HG02678 (cell line): Measurements from ENCODE around the gene C3orf85.

Source experiments
- ATAC-seq: cut with Tn5 transposase; IDR thresholded peaks from one replicate; pipeline ENCODE4 v1.9.1; 2021; ENCODE audit warnings: mild to moderate bottlenecking, moderate library complexity; ENCODE audit not compliant: unreplicated experiment

C3orf85 gene

DNA sequence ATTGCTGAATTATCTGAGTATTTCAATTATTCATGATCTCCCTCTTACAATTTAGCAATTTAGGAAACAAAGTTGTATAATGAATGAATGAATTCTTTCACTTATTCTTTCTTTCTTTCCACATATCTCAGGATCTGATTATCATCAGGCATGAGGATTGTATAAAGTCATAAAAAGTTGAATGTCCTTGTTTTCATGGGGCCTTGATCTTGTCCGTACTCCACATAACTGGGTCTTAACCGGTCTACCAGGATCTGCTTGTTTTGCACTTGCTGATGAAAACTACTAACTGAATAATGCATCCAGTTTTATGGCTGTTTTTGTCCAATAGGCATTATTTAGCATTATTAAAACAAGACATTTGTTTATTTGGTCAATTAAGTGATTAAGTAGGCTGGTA is 12.6 kb downstream of the C3orf85 start:
- ATAC-seq = no peak

DNA sequence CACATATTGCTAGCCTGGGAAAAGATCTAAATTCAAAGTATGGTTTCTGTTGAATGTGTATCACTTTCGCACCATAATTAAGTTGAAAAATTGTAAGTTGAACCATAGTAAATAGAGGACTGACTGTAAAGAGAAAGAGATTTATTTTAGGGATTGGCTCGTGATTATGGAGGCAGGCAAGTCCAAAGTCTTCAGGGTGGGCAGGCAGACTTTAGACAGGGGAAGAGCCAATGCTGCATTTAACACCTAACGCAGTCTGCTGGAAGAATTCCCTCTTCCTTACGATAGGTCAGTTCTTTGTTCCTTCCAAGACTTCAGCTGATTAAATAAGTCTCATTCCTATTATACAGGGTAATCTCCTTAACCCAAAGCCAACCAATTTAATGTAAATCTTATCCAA is 15.8 kb downstream of the C3orf85 start:
- no peak for ATAC-seq

DNA sequence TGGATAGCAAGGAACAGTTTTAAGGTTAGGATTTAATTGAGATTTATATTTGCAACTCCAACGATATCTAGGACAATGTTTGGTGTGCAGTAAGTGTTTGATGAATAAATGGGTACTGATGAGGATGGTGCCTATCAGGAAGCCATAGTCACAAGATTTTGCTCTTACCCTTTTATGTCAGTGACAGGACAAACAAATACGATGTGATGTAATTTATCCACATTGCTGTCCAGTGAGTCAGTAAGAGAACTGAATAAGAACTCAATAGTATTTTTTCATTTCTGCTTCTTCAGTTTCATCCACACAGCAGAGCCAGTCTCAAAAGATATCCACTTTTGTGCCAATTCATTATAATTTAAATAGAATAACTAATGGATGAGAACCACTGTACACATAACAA is 18.5 kb downstream of the C3orf85 start:
- ATAC-seq = no peak

DNA sequence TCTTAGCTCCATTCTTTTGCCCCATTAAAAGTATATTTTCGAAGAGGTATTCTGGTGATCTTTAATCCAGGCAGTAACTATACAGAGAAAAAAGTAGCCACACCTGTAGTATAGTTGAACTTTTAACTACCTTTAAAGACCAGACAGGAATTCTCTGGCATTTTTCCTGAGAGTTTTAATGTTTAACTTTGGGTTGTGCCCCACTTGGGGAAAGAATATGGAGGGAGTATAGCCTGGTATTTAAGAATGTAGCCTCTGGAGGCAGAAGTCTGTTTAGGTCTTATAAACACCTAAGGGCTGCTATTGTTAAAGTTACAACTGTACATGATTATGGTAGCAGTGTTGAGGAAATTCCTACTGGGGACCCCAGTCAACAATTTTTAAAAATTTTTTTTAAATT is 19.3 kb downstream of the C3orf85 start:
- no peak for ATAC-seq

DNA sequence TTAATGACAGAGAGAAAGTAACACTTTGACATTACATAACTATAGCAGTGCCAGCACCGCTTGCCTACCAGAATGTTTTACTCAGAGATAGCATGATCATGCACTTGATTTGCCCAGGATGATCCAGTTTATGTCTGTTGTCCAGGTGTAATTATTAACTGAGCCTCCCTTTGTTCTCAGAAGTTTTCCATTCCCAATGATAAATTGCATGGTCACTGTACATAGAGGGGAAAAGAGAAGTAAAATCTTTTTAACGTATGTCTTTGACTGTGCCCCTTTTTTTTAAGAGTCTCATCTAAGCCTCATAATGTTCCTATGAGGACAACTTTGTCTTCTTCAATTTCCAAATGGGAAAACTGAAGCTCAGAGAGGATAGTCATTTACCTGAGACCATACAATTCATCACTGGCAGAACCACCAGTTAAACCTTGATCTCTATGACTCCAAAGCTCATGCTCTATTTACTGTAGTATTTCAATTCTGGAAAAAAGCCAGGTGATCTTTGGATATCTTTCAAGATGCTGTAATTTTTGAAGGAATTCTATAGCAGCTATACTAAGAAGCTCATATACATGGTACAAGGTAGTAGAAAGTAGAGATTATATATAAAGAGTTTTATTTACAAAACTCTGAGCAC is 25.1 kb downstream of the C3orf85 start:
- ATAC-seq = no peak

DNA sequence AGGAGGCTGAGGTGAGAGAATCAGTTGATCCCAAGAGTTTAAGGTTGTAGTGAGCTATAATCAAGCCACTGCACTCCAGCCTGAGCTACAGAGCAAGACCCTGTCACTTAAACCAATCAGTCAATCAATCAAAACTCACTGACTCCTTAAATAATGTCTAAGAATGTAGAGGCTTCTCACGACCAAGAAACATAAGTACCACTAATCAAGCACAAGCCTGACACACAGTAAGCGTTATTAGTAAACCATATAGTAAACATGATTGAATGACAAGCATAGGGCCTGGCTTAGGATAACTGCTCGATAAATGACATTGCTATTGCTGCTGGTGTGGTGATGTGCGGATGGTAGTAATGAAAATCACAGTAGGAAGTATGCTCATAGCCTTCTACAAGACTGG is 29.4 kb downstream of the C3orf85 start:
- ATAC-seq = no peak

DNA sequence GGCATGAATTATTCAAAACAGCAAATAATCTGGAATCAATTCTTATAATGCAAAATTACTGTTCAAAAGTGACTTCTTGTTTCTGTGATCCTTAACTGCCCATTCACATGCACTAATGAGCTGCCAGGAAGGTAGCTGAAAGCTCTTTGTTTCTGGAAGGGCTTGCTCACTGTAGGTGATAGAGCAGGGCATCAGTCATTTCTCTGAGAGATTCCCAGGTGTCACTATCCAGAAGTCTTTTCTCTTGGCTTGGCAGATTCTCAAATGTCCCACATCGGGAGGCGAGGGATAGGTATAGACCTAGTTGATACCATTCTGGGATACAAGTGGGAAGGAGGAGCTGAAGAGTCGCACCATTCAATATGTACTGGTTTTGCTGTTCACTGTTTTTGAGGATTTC is 35.0 kb downstream of the C3orf85 start:
- no peak for ATAC-seq

DNA sequence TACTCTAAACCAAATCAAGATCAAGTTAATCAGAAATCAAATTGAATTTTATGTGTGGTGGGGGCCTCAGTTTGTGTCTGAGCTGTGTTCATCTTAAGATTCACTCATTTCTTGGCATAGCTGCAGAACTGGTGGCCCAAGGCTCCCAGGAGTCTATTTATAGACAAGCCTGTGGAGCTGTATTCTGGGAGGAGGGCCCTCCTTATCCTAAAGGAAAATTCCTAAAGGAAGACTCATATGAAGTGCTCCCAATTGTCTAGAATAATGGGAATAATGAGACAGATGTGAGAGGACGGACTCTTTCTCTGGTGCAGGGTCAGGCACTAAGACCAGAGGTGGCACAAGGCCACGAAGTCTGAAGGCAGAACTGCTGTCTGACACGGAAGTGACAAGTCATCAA is 38.9 kb downstream of the C3orf85 start:
- no peak for ATAC-seq

DNA sequence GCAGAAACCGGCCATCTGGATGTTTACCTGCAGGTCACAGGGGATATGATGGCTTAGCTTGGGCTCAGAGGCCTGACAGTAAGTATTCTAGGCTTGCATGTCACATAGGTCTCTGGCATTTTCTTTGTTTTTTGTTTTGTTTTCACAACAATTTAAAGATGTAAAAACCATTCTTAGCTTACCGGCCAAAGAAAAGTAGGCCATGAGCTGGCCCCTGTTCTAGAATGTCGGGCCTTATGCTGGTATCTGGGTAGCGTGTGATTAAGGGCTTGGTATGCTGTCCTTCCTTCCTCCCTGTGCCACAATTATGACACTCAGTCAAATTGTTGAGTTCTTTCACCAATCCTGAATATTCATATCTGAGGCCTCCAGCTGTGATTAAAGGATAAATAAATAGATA is 40.2 kb downstream of the C3orf85 start:
- ATAC-seq = no peak

DNA sequence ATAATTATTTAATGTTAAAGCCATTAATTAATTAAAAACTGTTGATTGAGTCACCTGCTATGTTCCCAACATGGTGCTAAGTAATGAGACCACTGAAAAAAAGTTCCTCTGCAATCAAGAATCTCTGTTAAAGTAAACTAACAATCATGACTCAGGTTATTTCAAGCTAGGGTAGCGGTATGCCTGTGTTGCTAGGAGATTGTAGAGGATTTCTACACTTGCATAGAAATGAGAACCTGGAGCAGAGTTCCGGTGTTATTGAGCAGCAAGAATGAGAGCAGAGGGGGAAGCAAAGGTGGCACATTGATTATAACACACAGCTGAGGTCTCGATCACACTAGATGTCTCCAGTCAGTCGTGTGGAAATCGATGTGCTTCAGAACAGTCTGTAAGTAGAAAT is 41.4 kb downstream of the C3orf85 start:
- no peak for ATAC-seq

DNA sequence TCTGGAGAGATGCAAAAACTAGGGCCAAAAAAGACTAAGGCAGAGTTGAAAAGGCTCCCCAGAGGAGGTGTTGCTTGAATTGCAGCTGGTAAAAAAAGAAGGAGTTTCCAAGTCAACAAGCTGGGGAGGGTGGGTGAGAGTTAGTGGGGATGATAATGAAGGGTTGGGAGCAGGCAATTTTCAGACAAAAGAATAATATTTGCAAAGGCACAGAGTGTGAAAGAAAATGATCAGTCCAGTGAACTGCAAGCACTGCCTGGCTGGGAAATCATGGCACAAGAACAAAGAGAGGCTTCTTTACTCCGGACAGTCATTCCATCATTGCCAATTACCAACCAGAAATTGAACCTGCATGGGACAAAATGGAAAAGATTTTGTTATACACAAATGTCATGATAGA is 42.2 kb downstream of the C3orf85 start:
- no peak for ATAC-seq

DNA sequence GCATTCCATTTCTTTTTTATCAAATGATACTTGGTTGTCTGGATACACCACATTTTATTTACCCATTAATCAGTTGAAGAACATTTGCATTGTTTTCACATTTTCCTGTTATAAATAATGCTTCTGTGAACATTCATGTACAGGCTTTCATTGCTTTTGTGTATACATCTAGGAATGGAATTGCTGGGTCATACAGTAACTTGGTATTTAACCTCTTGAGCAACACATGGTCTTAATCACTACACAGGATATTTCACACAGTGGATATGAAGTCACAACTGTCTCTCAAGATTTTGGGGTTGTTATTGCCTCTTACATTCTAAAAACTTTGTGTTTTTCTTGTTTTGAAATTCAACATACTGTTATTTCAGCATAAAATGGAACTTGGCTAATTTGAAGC is 48.2 kb downstream of the C3orf85 start:
- ATAC-seq = no peak

DNA sequence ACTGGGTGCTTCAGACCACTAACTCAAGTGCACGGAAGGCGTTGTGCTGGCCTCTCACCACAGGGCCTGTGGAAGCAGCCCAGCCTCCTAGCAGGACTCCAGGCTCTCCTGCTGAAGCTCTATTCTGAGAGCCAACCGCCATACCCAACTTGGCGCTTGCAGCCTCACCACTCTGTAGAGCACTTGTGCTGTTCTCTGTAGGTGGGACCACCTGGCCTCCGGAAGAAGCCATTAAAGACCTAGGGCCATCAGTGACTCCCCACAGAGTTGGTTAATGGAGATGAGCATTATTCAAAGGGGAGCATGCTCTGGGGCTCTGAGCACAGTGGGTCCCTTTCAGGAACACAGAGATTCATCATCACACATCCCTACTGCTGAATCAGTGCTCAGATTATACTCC is 50.9 kb downstream of the C3orf85 start:
- ATAC-seq = no peak

DNA sequence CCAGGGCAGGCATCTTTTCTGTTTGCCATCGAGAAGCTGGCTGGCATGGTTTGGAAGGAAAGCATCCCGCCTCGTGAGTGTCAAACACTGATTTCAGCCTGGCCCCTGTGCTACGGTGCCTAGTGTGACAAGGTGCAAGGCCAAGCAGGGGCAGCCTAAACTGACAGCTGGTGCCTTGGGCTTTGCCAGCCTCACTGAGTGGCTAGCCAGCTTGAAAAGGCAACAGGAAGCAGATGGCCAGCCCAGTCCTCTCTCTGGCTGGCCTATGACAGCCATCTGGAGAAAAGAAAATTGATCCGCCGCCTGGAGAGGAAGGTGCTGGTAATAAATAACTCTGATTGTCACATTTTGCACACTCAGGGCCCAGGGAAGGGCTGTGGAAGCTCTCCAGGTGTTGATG is 52.2 kb downstream of the C3orf85 start:
- ATAC-seq = no peak

DNA sequence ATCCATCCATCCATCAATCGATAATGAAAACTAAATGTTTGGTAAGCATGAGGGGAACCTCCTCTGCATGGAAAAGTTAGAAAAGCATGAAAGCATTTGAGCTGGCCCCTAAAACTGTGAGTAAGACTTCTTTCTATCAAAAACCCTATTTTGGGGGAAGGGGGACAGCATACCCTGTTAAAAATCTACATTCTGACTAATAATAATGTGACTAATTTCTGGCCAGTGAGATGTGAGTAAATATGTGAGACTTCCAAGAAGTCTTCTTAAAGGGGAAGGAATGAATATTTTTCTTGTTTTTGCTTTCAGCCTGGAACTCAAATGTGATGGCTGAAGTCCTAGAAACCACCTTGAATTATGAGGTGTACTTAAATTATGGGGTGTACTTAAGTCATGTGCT is 54.9 kb downstream of the C3orf85 start:
- ATAC-seq = no peak

DNA sequence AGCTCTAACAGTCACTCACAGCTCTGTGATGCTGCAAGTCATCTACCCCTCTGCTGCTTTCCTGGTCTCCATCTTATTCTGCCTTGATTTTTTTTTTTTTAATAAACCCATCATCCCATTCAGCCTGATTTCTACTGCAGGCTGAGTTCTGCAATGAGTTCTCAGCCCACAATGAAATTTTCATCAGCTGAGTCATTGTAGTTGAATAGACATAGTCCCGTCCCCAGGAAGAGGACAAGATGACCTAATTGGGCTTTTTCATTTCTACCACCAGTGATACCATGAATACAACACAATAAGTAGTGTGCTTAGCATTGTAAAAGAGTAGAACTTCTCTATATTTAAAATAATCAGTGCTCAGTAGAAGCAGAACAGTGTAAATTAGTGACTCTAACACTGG is 59.3 kb downstream of the C3orf85 start:
- no peak for ATAC-seq
